SW 1271 (cell line): ENCODE measurements around the gene MCCD1.
"Not testable (repeated sequence)": the region's sequence is repeated elsewhere in the genome, so short reads cannot be mapped to it uniquely, and the experiment has no call there.

Experiments used
- DNase-seq, 2 experiments: peaks; one replicate each; lab custom pipeline; 2025; lab: John Stamatoyannopoulos, UW

Gene MCCD1, protein sequence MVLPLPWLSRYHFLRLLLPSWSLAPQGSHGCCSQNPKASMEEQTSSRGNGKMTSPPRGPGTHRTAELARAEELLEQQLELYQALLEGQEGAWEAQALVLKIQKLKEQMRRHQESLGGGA

GRCh38 chr6:31528821-31529328, at the start of gene MCCD1:
Gene MCCD1, plus strand, starts transcription at chr6:31528962. Its CDS starts 53 bp downstream, at chr6:31529015.
- DNase-seq, result no peak

GRCh38 chr6:31479151-31479932, 49.4 kb upstream of the MCCD1 start:
- DNase-seq, result no peak

DNA sequence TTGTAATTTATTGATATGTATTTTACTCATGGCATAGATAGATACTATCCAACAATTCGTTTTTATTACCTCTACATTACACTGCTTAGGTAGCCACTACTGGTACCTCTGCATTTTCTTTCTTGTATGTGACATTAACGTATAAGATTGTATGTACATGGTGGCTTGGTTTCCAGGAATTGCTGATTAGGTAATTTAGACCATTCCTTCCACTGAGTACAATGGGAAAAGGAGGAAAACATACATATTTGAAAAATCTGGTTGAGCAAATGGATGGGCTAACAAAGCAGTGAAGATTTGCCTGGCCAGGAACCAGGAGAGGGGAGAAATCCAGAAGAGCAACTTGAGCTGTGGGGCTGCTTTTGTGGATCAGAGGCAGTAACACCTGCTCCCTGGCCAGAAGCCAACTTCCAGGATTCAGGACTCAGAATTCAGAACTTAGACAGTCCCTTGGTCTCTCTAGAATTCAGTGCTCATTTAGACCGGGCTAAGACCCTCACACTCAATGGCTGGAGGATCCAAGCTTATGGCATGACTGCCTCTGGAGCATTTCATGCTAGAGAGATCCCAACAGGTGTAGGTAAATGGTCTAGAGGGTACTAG, 48.7 kb upstream of the MCCD1 start:
- DNase-seq, result no peak

- DNase-seq, result no peak
Measured at GRCh38 chr6:31480574-31480973, 48.2 kb upstream of the MCCD1 start.

DNA sequence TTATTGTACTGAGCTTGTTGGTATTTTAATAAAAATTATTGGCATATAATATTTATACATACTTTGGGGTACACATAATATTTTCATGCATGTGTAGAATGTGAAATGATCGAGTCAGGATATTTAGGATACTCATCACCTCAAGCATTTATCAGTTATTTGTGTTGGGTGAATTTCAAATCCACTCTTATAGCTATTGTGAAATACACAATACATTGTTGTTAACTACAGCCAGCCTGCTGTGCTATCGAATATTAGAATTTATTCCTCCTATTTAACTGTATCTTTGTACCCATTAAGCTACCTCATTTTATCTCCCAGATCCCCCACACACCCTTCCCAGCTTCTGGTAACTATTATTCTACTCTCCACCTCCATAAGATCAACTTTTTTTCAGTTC, 45.4 kb upstream of the MCCD1 start:
- no peak for DNase-seq

- no peak for DNase-seq
Measured at GRCh38 chr6:31485055-31485454, 43.7 kb upstream of the MCCD1 start.

GRCh38 chr6:31486065-31486837, 42.5 kb upstream of the MCCD1 start:
- not testable (repeated sequence) for DNase-seq

DNA sequence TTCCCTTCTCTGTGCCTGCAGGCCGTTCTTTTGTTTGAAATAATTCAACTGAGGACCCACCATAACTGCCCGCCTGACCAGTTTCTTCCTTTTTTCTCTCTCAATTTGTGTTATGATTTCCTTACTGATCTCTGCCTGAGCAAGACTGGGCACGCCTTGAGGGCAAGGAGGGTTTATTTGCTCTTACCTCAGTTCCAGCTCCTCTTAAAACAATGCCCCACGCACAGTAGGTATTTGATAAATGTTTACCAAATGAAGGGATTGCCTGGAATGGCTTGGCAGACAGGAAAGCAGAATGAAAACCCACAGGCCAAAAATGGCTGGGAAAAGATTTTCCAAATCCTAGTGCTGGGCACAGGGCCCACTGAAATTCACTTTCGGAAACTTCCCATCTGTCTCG, 41.1 kb upstream of the MCCD1 start:
- not testable (repeated sequence) for DNase-seq

GRCh38 chr6:31489086-31489485, 39.7 kb upstream of the MCCD1 start:
- DNase-seq, result no peak

GRCh38 chr6:31490115-31490873, 38.5 kb upstream of the MCCD1 start:
- DNase-seq, result no peak

- DNase-seq, result not testable (repeated sequence)
Measured at GRCh38 chr6:31493550-31493874, 35.2 kb upstream of the MCCD1 start.

GRCh38 chr6:31493875-31494694, 34.7 kb upstream of the MCCD1 start:
- peak; percentile 52 to 83 for DNase-seq

- peak; percentile 39 to 67 for DNase-seq
Measured at GRCh38 chr6:31495580-31495979, 33.2 kb upstream of the MCCD1 start.

DNA sequence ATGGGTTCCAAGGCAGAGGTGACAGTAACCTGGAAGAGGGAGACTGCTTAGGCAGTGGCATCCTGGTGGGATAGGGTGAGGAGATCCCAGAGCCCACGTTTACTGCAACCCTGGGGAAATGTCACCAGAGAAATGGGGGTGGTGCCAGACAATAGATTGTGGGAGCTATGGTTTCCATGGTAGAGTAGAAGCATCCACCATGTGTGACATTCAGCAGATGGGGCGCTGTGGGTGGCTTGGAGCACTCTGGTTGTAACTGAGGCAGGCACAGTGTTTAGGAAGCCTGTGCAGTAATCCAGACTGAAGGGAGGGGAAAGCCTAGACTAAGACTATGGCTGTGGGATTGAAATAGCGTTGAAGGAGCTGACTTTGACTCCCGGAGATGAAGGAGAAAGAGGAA, 31.9 kb upstream of the MCCD1 start:
- DNase-seq, result not testable (repeated sequence)

DNA sequence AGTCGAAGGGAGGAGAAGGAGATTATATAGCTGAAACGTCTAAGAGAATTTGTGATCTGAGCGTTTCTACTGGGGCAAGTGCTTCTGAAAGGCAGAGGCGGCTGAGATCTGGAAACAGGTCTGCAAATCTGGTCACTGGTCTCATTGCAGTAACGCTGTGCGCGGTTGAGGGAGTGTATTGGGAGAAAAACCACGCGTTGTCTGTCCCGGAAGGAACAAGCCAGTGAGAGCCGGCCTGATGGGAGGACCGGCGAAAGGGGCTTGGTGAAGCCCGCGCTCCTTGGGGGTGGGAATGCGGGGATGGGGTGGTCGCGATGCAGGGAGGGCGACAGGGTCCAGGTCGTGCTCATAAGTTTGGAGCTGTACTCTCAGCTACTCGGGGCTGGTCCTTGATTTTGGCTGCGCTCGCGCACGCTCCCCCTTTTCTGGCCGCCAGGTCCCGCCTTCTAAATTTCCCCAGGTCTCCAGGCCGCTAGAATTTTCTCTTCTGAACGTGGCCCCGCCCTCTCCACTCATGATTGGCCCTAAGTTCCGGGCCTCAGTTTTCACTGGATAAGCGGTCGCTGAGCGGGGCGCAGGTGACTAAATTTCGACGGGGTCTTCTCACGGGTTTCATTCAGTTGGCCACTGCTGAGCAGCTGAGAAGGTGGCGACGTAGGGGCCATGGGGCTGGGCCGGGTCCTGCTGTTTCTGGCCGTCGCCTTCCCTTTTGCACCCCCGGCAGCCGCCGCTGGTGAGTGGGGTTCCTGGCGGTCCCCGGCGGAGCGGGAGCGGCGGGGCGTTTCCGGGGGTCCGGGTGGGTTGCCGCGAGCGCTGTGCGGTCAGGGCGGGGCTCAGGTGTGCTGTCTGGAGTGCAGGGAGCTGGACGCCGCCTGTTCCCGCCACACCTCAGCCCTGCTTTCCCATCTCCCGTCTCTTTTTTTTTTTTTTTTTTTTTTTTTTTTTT, 31.0 kb upstream of the MCCD1 start, which contains the start of gene MICB:
Gene MICB (plus strand): TSS at position 615 of the 946 bp plus-strand sequence. CDS start 49 bp downstream, at position 664.
- peak; percentile 76 to 95 for DNase-seq

GRCh38 chr6:31498748-31499147, 30.0 kb upstream of the MCCD1 start:
- no peak for DNase-seq

DNA sequence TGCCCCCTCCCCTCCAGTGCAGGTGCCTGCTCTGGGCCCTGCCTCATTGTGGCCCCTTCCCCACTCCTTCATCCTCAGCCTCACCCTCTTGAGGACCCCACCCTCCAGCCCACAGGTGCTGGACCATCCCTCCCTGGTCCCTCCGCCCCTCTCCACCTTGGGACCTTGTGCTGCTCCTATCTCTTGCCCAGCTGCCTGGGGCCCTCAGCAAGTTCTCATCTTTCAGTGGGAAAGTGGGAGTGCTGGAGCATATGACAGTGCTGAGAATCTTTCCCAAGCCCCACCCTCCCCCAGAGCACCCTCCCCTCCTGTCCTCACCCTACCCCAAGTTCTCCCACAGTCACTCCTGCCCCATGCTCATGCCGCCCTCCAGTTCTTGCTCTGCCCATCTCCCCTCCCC, 29.1 kb upstream of the MCCD1 start:
- DNase-seq, result not testable (repeated sequence)

DNA sequence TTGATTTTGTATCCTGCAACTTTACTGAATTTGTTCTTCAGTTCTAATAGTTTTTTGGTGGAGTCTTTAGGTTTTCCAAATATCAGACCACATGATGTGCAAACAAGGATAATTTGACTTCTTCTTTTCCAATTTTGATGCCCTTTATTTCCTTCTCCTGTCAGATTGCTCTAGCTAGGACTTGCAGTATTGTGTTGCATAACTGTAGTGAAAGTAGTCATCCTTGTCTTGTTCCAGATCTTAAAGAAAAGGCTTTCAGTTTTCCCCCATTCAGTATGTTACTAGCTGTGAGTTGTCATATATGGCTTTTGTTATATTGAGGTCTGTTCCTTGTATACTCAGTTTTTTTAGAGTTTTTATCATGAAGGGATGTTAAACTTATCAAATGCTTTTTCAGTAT, 26.2 kb upstream of the MCCD1 start:
- DNase-seq, result no peak

DNA sequence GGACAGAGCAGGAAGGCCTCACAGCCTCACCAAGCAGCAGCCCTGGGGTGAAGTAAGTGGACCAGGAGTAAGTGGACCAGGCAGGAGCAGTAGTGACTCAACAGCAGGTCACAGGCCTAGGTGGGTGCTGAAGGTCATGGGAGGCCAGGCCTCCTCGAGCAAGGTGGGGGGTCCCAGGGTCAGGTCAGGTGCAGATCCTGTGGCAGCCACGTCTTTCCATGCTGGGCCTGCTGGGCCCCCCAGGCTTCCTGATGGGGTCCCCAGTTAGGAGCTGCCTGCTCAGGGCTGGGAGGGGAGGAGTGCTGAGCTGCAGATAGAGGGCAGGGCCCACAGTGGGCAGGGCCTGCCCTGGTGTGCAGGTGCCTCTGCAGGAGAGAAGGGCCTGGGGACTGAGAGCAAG, 19.7 kb upstream of the MCCD1 start:
- DNase-seq, result not testable (repeated sequence)

- DNase-seq, result no peak
Measured at GRCh38 chr6:31510007-31510406, 18.8 kb upstream of the MCCD1 start.
